B cell (primary cell): ENCODE results near the gene LZTFL1.

ENCODE experiments used
- EZH2 ChIP-seq: IDR thresholded peaks from 2 replicates; pipeline ENCODE4 v1.6.1; 2012; ENCODE audit warnings: borderline replicate concordance, low read depth, mild to moderate bottlenecking, moderate library complexity, low read length; ENCODE audit not compliant: insufficient read depth, poor library complexity, severe bottlenecking
- TF ChIP-seq, protein P1 (sequence below): fragments of 200-600 bp; IDR thresholded peaks from one replicate; pipeline ENCODE4 v1.8.0; 2022; ENCODE audit warnings: antibody characterized with exemption, mild to moderate bottlenecking

DNA sequence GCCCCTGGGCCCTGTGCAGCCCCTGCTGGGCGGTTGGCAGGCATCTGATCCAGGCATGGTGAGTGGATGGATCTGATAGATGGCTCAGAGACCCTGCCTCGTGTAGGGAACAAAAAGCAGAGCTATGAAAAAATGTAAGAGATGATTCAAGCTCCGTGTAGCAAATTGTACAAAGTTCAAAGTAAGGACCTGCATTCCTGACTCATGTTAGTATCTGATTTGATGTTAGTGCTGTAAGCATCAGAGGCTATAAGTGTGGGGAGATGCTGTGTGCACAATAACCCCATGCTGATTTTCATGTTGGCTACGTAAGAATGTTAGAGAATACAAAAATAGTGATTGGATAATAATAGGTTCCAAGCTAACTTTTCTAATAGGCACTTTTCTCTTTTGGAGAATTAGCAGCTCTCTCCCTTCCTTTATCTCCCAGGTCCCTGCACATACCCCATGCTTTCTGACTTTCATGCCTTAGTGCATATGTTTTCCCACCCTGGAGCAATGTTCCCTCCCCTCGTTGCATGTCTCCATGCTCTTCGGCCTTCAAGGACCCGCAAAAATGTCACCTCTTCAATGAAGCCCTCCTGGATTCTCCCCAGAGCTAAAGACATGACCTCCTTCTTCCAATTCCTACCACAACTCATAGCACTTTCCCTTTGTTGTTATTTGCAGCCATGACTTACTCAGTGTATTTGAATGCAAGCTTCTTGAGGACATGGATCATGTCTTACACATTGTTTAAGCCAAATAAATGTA lies 46.0 kb upstream of the LZTFL1 start:
- TF ChIP-seq, protein P1, sequence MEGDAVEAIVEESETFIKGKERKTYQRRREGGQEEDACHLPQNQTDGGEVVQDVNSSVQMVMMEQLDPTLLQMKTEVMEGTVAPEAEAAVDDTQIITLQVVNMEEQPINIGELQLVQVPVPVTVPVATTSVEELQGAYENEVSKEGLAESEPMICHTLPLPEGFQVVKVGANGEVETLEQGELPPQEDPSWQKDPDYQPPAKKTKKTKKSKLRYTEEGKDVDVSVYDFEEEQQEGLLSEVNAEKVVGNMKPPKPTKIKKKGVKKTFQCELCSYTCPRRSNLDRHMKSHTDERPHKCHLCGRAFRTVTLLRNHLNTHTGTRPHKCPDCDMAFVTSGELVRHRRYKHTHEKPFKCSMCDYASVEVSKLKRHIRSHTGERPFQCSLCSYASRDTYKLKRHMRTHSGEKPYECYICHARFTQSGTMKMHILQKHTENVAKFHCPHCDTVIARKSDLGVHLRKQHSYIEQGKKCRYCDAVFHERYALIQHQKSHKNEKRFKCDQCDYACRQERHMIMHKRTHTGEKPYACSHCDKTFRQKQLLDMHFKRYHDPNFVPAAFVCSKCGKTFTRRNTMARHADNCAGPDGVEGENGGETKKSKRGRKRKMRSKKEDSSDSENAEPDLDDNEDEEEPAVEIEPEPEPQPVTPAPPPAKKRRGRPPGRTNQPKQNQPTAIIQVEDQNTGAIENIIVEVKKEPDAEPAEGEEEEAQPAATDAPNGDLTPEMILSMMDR = no peak
- TF ChIP-seq EZH2 = no peak
